ENCODE results near the gene CYB561. TPM values are rescaled to one million over a fixed set of nuclear protein-coding genes. Genes with fewer than 3 reads are reported as not detected.

Gene CYB561
- total and polyA plus RNA-seq, 9 of the 15 experiments (the other 6 are each of a cell fraction or from before 2014, with no cell fraction given): 4.0 to 30.8 (median 17.4) TPM

GRCh38 chr17:63419949-63420867 lies 25.9 kb downstream of the CYB561 start (continued):
- TF ChIP-seq RERE (CRISPR knock-in tag; IDR thresholded peaks at IDR 0.05; ENCODE audit: borderline replicate concordance) (no peak), CCAR2 (IDR thresholded peaks at IDR 0.05; ENCODE audit: low read depth, low read length) (no peak), ZNF395 (CRISPR knock-in tag; IDR thresholded peaks at IDR 0.05) (no peak; the same call in 1 of the 2 replicates), MYC (IDR thresholded peaks at IDR 0.05; ENCODE audit: low read depth, low read length) (no peak), MYC (CRISPR knock-in tag; IDR thresholded peaks at IDR 0.05; ENCODE audit: borderline replicate concordance, low read depth) (no peak), HMBOX1 (IDR thresholded peaks at IDR 0.05) (no peak), POU5F1 (IDR thresholded peaks at IDR 0.05; ENCODE audit: borderline replicate concordance, low read depth, low read length, partially characterized antibody) (no peak), HDAC3 (IDR thresholded peaks at IDR 0.05; ENCODE audit: borderline replicate concordance, partially characterized antibody) (peak; percentile 69), TFAM (CRISPR knock-in tag; conservative IDR thresholded peaks at IDR 0.05) (no peak), ELF2 (CRISPR knock-in tag; IDR thresholded peaks at IDR 0.05) (no peak), PRPF4 (IDR thresholded peaks at IDR 0.05; ENCODE audit: insufficient read depth, low read depth, low read length, poor library complexity, severe bottlenecking) (no peak), DDX20 (tag; IDR thresholded peaks at IDR 0.05; ENCODE audit: low read depth) (no peak), ELK3 (CRISPR knock-in tag; IDR thresholded peaks at IDR 0.05) (no peak), ZBED1 (IDR thresholded peaks at IDR 0.05) (no peak), FOXJ3 (CRISPR knock-in tag; IDR thresholded peaks at IDR 0.05) (no peak), TCF7 (IDR thresholded peaks at IDR 0.05; ENCODE audit: borderline replicate concordance) (no peak), GABPB1 (CRISPR knock-in tag; IDR thresholded peaks at IDR 0.05) (no peak)
